Esophagus squamous epithelium (tissue), 5 donors: ENCODE measurements around the gene SRF. TPM values are rescaled to one million over a fixed set of nuclear protein-coding genes. Genes with fewer than 3 reads are reported as not detected.

Experiments
- DNase-seq: peaks from one replicate; lab custom pipeline; 2025; lab: John Stamatoyannopoulos, UW
- H3K27ac ChIP-seq, 4 donors: fragments of 200-600 bp; sonication (generic); one replicate each; pipeline ENCODE4 v1.5.1; 2016 to 2019; ENCODE audit warnings: mild to moderate bottlenecking in 1 of 4
- H3K27me3 ChIP-seq, 4 donors: fragments of 200-600 bp; sonication (generic); 1 replicate in 3 of 4; 2 replicates in 1 of 4; pipeline versions ENCODE4 v1.5.1 to v1.6.0; 2017 to 2021; ENCODE audit warnings: antibody characterized with exemption in 1 of 4
- H3K36me3 ChIP-seq, 3 donors: fragments of 200-600 bp; sonication (generic); one replicate each; pipeline ENCODE4 v1.5.1; 2016 to 2019
- H3K4me1 ChIP-seq, 3 donors: fragments of 200-600 bp; sonication (generic); one replicate each; pipeline ENCODE4 v1.5.1; 2017 to 2019
- H3K4me3 ChIP-seq, 4 donors: fragments of 200-600 bp; sonication (generic); 1 replicate in 3 of 4; 2 replicates in 1 of 4; pipeline ENCODE4 v1.5.1; 2016 to 2019; ENCODE audit warnings: mild to moderate bottlenecking in 2 of 4, moderate library complexity in 1 of 4
- H3K9me3 ChIP-seq, 3 donors: fragments of 200-600 bp; sonication (generic); one replicate each; pipeline ENCODE4 v1.5.1; 2016 to 2019
- CTCF ChIP-seq, 6 experiments: fragments of 450-650 bp in 4 of 6; fragments of 200-600 bp in 2 of 6; sonication (generic) in 2 of 6; IDR thresholded peaks; one replicate each; pipeline ENCODE4 v1.5.1; 2016 to 2019; ENCODE audit warnings: antibody characterized with exemption in 6 of 6, mild to moderate bottlenecking in 4 of 6, moderate library complexity in 4 of 6
- POLR2A ChIP-seq, 4 donors: fragments of 450-650 bp; IDR thresholded peaks; one replicate each; pipeline ENCODE4 v1.6.1; 2017; ENCODE audit warnings: antibody characterized with exemption in 4 of 4, mild to moderate bottlenecking in 4 of 4, moderate library complexity in 3 of 4
- WGBS, 2 donors: methylation state at CpG; one replicate each; pipeline ENCODE4 v1.1.5; 2018; 5-methylcytosine and 5-hydroxymethylcytosine counted together
- intact Hi-C: fragments of 100-400 bp; cut with DNase I; formaldehyde crosslinking; loops from one replicate; pipeline ENCODE4 v1.15.0; 2022
- total RNA-seq, 4 donors: library from RNA; depleted of rRNA; stranded (reverse); fragments of >200 nt; gene quantifications; one replicate each; pipeline ENCODE4 v1.1.0, GENCODE V29; 2016
- donor health status: DM: yes; HTN: yes; CAD: no.

SRF gene
- total RNA-seq, 4 donors from 2014 or later: 22.0 to 38.9 (median 35.3) TPM

DNA sequence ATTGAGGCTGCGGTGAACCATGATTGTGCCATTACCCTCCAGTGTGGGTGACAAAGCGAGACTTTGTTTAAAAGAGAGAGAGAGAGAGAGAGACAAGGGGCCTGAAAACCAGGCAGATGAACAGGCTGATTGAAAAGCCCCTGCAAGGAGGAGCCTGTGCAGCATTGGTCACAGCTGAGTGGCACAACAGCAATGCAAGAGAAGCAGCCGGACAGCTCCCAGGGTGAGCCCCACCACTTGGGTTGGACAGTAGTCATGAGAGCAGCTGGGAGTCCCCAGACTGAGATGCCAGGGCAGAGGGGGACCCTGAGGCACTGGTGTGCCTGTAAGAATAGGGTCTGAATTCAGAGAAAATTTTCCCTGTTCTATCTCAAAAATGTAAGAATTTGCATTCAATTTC lies 48.0 kb downstream of the SRF start:
- WGBS, 2 donors: 92 to 93% methylated on average over 3 of the region's 3 CpGs
- intact Hi-C loops: no loop called here
- no peaks in the 10 kb centered on the region for H3K27me3 ChIP-seq
- no peak for TF ChIP-seq POLR2A (IDR thresholded peaks at IDR 0.05)
- no peak overlapping the region for H3K27ac ChIP-seq
- H3K9me3 ChIP-seq: no peaks in the 10 kb centered on the region
- no peak overlapping the region for H3K4me3 ChIP-seq
- H3K36me3 ChIP-seq: peaks cover 0 to 99% (median 19%) of the 10 kb centered on the region in 3 donors
- peaks cover 0 to 26% (median 0%) of the 10 kb centered on the region in 3 donors for H3K4me1 ChIP-seq
- DNase-seq: no peak

- no peak for DNase-seq
- Histone ChIP-seq H3K4me1 (peaks cover 0 to 33% (median 0%) of the 10 kb centered on the region in 3 donors), H3K9me3 (no peaks in the 10 kb centered on the region), H3K27me3 (no peaks in the 10 kb centered on the region), H3K4me3 (no peak overlapping the region), H3K27ac (no peak overlapping the region), H3K36me3 (peaks cover 0 to 99% (median 19%) of the 10 kb centered on the region in 3 donors)
- intact Hi-C loops: no loop called here
- WGBS, 2 donors: 84 to 86% methylated on average over 7 of the region's 7 CpGs
- TF ChIP-seq CTCF (IDR thresholded peaks at IDR 0.05) (no peak), POLR2A (IDR thresholded peaks at IDR 0.05) (no peak)
Measured at GRCh38 chr6:43219814-43220213, 48.7 kb downstream of the SRF start.

- intact Hi-C loops: no loop called here
- H3K27ac ChIP-seq: no peak overlapping the region
- 79 to 91% methylated on average over 4 to 12 of the region's 16 CpGs for WGBS, 2 donors
- H3K4me3 ChIP-seq: no peak overlapping the region
- no peak for DNase-seq
- no peaks in the 10 kb centered on the region for H3K27me3 ChIP-seq
- peaks cover 0 to 40% (median 0%) of the 10 kb centered on the region in 3 donors for H3K4me1 ChIP-seq
- H3K36me3 ChIP-seq: peaks cover 0 to 92% (median 19%) of the 10 kb centered on the region in 3 donors
- no peak for TF ChIP-seq CTCF (IDR thresholded peaks at IDR 0.05)
- TF ChIP-seq POLR2A (IDR thresholded peaks at IDR 0.05): no peak
- no peaks in the 10 kb centered on the region for H3K9me3 ChIP-seq
Measured at GRCh38 chr6:43220439-43220951, 49.4 kb downstream of the SRF start.

GRCh38 chr6:43221046-43221972 lies 50.2 kb downstream of the SRF start:
- WGBS, 2 donors: 54 to 77% methylated on average over 6 to 14 of the region's 20 CpGs
- TF ChIP-seq POLR2A (IDR thresholded peaks at IDR 0.05) (no peak), CTCF (IDR thresholded peaks at IDR 0.05) (no peak)

GRCh38 chr6:43222418-43223059 lies 51.5 kb downstream of the SRF start:
- Histone ChIP-seq H3K36me3 (peaks cover 0 to 72% (median 13%) of the 10 kb centered on the region in 3 donors), H3K27me3 (no peaks in the 10 kb centered on the region), H3K4me1 (peaks cover 0 to 49% (median 0%) of the 10 kb centered on the region in 3 donors), H3K4me3 (no peak overlapping the region), H3K9me3 (no peaks in the 10 kb centered on the region), H3K27ac (no peak overlapping the region)
- WGBS, 2 donors: 86 to 91% methylated on average over 11 to 15 of the region's 15 CpGs
- intact Hi-C loops: no loop called here
- TF ChIP-seq CTCF (IDR thresholded peaks at IDR 0.05) (no peak), POLR2A (IDR thresholded peaks at IDR 0.05) (no peak)
- DNase-seq: no peak

More at GRCh38 chr6:43221046-43221972, 50.2 kb downstream of the SRF start:
- no peak overlapping the region for H3K4me3 ChIP-seq
- H3K27ac ChIP-seq: no peak overlapping the region
- no peak for DNase-seq
- no peaks in the 10 kb centered on the region for H3K9me3 ChIP-seq
- H3K4me1 ChIP-seq: peaks cover 0 to 48% (median 0%) of the 10 kb centered on the region in 3 donors
- H3K36me3 ChIP-seq: peaks cover 0 to 84% (median 14%) of the 10 kb centered on the region in 3 donors
- H3K27me3 ChIP-seq: no peaks in the 10 kb centered on the region
- intact Hi-C loops: no loop called here
